ENCODE data around the gene STUB1. TPM values are rescaled to one million over a fixed set of nuclear protein-coding genes. Genes with fewer than 3 reads are reported as not detected.

STUB1 gene
- total RNA-seq, 1 experiment from 2014 or later, result 83.1 TPM

DNA sequence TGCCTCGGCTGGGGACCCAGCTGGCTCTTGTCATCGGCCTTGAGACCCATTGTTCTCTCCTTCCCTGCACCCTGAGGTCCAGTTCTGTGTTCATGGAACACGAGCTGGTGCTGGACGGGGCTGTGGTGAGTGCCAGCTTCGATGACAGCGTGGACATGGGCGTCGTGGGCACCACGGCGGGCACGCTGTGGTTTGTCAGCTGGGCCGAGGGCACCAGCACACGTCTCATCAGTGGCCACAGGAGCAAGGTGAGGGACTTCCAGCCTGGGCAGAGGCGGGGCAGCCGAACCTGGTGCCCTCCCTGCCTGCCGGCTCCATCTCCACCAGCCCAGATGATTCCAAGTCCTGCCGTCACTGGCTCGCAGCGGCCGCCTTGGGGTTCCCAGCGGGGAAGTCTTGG, 17.6 kb upstream of the STUB1 start:
- no peak for DNase-seq (ENCODE audit: extremely low read depth, low read depth)

DNA sequence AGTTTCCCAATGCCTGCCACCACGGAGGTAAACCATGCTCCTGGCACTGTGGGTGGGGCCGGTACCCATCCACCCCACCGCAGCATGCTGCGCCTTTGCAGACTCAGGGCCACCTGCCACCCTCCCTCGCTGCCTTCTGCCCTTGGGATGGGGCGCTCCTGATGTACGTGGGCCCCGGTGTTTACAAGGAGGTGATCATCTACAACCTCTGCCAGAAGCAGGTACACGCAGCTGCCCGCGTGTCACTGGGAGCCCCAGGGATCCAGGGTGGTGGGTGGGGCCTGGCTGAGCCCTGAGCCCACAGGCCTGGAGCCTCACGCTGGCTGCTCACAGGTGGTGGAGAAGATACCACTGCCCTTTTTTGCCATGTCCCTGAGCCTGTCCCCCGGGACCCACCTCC, 13.6 kb upstream of the STUB1 start:
- no peak for DNase-seq (ENCODE audit: extremely low read depth, low read depth)

DNA sequence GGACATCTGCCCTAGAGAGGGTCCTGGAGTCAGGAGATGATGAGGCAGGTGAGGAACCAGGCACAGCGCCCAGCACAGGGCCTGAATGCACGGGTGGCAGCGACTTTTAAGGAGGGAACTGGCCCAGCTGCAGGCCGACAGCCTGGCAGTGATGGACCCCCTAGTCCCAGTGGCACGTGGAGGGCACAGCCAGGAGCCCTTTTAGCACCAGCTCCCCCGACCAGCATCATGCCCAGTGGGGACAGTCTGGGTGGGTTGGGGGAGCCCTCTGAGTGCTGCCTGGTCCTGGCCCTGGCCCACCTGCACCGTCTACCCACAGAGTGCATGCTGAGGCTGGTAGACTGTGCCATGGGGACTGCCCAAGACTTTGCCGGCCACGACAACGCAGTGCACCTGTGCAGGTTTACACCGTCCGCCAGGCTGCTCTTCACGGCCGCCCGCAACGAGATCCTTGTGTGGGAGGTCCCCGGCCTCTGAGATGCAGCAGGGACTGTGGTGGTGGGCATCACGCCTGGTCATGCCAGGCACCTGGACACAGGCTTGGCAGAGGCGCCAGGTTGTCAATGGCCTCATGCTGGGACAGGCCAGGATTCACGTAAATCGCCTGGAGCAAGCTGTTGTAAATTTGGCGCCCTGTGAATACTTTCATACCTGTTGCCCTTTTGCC, 13.0 kb upstream of the STUB1 start:
- no peak for DNase-seq (ENCODE audit: extremely low read depth, low read depth)

DNA sequence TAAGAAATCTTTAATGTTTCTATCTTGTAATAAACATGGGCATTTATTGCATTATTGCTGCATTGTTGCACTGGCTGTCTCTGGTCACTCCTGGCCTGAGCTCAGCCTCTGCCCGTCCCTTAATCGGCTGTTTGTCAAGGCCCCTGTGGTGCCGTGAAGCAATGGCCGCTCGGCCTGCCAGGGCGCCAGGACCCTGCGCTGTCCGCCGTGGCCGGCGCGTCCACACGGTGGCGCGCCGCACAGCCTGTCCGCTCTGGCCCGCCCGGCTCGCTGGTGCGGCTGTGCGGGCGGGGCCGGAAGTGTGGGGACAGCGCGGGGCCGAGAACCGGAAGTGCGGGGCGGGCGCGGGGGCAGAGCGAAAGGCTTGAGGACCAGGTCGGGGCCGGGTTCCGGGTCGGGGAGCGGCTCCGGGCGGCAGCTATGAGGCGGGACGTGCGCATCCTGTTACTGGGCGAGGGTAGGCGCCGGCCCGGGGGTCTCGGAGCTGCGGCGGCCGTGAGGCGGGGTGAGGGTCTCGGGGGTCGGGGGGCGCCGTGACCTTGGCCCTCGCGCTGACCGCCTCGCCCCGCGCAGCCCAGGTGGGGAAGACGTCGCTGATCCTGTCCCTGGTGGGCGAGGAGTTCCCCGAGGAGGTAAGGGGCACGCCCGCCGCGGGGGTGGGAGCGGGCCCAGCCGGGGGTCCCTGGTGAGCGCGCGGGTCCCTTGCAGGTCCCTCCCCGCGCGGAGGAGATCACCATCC, 12.3 kb upstream of the STUB1 start, which contains the start of gene RHOT2:
TSS of gene RHOT2 (plus strand) at position 353 of the 739 bp plus-strand sequence. CDS start at position 421, 68 bp downstream.
- DNase-seq (ENCODE audit: extremely low read depth, low read depth), result peak; percentile 87

DNA sequence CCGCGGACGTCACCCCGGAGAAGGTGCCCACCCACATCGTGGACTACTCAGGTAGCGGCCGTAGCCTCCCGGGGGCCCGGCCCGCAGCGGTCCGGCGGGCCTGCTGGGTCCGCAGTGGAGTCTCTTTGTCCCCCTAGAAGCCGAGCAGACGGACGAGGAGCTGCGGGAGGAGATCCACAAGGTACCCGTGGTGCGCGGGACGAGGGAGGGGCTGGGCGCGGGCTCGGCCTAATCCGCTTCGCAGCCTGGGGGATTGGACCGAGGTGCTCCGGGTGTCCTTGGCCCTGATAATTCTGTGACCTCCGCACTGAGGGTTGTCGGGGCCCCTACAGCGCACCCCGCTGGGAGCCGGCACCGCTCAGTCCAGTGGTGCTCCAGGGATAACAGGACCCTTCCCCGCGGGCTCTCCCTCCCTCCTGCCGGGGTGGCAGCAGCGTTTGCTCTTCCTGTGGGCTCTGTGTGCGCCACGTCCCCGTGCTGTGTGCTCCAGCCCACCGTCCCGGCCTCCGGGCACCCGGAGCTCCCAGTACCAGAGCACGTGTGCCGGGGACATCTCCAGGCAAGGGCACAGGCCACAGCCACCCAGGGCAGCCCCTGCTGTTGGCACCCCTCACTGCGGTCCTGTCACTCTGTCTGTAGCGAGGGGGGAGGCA, 11.6 kb upstream of the STUB1 start:
- DNase-seq (ENCODE audit: extremely low read depth, low read depth), result no peak

DNA sequence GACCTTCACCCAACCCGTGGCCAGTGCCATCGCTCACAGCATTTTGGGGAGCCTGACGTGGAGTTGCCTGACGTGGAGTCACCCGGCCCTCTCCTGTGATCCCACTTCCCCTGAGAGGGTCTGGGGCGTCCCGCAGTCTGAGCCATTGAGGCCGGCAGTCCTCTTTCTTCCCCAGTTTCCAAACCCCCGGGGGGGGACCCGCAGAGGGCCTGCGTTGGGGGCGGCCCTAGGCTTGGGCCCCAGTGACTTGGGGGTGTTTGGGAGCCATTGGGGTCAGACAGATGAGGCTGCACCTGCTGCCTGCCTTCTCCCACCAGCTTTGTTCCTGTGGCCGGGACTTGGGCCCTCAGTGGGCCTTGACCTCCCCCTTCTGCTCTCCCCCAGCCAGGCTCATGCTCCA, 10.5 kb upstream of the STUB1 start:
- no peak for DNase-seq (ENCODE audit: extremely low read depth, low read depth)

DNA sequence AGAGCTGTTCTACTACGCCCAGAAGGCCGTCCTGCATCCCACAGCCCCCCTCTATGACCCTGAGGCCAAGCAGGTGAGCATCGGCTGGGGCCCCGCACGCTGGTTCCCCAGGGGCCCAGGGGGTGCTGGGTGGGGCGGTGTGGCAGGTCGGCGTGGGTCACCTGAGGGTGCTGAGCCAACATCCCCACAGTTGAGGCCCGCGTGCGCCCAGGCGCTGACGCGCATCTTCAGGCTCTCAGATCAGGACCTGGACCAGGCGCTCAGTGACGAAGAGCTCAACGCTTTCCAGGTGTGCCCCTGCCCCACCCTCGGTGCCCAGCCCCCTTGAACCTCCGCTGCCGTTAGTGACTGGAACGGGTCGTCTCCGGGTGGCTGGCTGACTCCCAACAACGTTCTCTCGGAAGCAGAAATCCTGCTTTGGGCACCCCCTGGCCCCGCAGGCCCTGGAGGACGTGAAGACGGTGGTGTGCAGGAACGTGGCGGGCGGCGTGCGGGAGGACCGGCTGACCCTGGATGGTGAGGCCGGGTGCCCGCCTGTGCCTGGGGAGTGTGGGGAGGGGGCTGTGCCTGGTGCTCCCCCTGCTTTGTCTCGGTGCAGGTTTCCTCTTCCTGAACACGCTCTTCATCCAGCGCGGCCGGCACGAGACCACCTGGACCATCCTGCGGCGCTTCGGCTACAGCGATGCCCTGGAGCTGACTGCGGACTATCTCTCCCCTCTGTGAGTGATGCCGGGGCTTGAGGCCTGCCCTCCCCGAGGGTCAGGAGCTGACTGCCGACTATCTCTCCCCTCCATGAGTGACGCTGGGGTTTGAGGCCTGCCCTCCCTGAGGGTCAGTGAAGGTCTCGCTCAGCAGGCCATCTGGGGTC, 9.5 kb upstream of the STUB1 start:
- no peak for DNase-seq (ENCODE audit: extremely low read depth, low read depth)

DNA sequence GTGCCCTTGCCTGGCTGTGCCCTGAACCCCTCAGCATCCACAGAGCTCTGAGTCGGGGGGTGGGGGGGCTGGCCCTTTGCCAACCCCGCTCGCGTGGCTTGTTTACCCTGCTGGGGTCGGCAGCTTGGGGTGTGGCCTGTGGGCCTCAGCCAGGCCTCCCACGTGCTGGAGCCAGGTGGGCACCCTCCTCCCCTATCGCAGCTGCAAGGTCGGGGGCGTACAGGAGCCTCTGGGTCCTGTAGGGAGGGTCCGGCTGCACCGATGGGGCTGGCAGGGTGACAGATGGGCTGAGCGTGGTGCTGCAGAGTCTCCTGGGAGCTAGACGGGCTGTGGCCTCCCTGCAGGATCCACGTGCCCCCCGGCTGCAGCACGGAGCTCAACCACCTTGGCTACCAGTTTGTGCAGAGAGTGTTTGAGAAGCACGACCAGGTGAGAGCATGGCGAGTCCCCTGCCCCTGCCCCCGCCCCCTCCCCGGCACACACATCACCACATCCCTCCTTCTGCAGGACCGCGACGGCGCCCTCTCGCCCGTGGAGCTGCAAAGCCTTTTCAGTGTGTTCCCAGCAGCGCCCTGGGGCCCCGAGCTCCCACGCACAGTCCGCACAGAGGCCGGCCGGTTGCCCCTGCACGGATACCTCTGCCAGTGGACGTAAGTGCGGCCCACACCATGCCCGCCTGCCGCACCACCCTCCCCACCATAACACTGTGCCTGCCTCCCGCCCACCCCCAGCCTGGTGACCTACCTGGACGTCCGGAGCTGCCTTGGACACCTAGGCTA, 8.7 kb upstream of the STUB1 start:
- no peak for DNase-seq (ENCODE audit: extremely low read depth, low read depth)

DNA sequence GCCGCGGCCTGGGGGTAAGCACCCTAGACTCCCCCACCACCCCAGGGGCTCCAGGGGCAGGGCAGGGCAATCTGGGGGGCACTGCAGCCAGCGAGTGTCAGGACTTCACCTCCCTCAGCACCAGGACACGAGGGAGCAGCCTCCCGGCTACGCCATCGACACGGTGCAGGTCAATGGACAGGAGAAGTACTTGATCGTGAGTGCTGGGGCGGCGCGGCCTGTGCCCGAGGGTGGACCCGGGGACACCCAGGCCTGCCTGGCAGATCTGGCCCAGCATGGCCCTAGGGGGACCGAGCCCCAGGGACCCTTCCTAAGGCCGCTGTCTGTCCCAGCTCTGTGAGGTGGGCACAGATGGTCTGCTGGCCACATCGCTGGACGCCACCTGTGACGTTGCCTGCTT, 7.8 kb upstream of the STUB1 start:
- DNase-seq (ENCODE audit: extremely low read depth, low read depth), result no peak

DNA sequence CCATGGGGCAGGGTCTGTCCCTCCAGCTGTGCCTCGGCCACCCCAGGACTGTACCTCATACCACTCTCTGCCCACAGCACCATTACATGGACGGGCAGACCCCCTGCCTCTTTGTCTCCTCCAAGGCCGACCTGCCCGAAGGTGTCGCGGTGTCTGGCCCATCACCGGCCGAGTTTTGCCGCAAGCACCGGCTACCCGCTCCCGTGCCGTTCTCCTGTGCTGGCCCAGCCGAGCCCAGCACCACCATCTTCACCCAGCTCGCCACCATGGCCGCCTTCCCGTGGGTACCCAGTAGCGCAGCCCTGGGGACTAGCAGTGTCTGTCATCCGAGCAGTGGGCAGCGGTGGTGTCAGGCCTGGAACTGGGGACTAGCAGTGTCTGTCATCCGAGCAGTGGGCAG, 7.4 kb upstream of the STUB1 start:
- DNase-seq (ENCODE audit: extremely low read depth, low read depth), result no peak

DNA sequence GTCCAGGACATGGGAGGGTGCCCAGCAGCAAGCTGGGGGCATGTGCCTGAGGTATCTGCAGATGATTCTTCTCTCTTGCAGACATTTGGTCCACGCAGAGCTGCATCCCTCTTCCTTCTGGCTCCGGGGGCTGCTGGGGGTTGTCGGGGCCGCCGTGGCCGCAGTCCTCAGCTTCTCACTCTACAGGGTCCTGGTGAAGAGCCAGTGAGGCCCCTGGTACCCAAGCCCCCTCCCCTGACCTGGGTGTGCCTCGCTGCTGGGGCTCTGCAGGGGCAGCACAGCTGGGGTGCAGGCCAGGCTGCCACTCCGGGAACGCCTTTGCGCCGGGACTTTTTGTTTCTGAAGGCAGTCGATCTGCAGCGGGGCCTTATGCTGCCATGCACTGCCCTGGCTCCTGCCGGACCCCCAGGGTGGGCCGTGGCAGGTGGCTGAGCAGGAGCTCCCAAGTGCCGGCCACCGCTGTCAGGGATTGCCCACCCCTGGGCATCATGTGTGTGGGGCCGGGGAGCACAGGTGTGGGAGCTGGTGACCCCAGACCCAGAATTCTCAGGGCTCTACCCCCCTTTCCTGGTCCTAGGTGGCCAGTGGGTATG, 6.7 kb upstream of the STUB1 start:
- no peak for DNase-seq (ENCODE audit: extremely low read depth, low read depth)

DNA sequence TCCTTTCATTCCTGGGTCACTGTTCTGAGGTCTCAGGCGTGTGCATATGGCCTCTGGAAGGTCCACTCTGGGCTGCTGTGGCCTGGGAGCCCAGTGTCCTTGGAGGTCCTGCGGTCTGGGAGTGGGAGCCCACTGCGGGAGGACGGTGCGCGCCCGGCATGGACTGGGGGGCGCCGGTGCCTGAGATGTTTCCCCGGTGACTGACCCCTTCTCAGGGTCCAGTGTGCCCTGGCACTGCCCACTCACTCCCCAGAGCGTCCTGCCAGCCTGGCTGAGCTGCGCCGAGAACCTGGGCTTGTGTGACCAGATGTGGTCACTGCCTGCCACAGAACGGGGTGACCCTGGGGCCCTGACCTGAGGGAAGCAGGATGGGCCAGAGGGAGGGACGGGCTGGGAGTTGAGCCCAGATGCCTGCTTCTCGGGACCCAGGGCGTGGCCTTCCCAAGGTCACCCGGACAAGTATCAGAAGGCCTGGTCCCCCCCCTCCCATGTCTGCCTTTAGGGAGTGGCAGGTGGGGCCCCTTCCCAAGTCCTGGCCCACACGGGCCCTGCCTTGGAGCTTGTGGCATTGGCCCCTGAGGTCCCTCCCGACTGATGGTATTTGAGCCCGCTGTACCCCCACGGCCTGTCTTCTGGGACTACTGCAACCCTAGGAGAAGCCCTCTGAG, 5.9 kb upstream of the STUB1 start:
- no peak for DNase-seq (ENCODE audit: extremely low read depth, low read depth)

DNA sequence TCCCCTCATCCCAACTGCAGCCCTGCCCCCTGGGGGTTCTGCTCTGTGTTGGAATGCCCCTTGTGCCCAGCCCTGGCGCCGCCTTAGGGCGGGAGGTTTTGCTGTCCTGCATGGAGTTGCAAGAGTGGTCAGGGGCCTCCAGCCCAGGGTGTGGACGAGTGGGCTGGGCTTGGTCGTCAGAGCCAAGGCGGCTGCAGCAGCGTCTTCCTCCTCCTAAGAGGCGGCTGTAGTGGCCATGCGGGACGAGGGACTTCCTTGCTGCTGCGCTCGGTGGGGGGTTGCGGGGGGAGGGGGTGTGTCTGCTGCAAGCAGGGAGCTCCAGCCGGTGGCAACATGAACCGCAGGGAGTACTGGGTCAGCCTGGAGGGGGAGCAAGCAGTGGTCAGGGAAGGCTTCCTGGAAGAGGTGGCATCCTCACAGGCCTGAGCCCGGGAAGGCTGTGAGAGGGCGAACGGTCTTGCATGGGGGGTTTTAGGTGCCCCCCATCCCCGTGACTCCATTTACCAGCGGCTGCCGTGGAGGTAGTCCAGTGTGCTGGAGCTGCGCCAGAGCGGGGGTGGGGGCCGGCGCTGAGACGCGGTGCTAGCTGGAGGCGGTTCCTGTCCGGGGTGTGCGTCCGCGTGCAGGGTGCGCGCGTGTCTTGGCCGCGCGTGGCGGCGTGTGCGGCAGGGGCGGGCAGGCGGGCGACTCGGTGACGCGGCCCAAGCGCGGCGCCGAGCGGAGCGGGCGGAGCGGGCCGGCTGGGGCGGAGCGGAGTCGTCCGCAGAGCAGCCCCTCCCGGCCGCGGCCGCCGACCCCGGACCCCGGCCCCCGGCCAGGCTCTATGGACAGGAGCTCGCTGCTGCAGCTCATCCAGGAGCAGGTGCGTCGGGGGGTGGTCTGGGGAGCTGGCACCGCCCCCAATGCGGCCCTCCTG, 5.0 kb upstream of the STUB1 start, which contains the start of gene RHBDL1:
TSS of gene RHBDL1 (plus strand) at position 704 of the 916 bp plus-strand sequence. CDS start at position 824, 120 bp downstream.
- DNase-seq (ENCODE audit: extremely low read depth, low read depth), result no peak

DNA sequence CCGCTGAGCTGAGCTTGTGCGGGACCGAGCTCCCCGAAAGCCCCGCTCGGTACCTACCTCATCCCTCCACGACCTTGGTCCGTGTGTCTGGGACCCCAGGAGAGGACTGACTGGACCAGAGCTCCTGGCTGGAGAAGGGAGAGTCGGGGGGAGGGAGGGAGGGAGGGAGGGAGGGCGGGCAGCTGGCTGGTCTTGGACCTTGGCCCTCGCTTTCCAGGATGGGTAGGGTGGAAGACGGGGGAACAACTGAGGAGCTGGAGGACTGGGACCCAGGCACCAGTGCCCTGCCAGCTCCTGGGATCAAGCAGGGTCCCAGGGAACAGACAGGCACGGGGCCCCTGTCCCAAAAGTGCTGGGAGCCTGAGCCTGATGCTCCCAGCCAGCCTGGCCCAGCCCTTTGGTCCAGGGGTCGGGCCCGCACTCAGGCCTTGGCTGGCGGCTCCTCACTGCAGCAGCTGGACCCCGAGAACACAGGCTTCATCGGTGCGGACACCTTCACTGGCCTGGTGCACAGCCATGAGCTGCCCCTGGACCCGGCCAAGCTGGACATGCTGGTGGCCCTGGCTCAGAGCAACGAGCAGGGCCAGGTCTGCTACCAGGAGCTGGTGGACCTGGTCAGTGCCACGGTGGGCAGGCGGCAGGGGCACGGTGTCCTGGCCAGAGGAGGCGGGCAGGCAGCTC, 4.2 kb upstream of the STUB1 start:
- DNase-seq (ENCODE audit: extremely low read depth, low read depth), result no peak

DNA sequence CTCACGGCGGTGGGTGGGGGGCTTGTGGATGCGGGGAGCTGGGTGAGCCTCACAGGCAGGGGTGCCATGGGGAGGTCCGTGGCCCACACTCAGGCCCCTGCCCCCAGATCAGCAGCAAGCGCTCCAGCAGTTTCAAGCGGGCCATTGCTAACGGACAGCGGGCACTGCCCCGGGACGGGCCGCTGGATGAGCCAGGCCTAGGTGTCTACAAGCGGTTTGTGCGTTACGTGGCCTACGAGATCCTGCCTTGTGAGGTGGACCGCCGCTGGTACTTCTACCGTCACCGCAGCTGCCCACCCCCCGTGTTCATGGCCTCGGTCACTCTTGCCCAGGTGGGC, 3.7 kb upstream of the STUB1 start:
- DNase-seq (ENCODE audit: extremely low read depth, low read depth), result no peak

DNA sequence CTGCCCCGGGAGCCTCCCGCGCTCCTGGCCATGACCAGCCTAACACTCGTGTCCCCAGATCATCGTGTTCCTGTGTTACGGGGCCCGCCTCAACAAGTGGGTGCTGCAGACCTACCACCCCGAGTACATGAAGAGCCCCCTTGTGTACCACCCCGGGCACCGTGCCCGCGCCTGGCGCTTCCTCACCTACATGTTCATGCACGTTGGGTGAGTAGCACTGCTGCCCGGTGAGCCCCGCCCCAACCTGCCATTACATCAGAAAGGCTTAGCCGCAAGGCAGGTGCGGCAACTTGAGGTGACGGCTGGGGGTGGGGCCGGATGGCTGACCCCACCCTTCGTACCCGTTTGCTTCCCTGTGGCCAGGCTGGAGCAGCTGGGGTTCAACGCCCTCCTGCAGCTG, 3.3 kb upstream of the STUB1 start:
- DNase-seq (ENCODE audit: extremely low read depth, low read depth), result no peak

Measured in NCI-H460 (cell line).